SK-N-SH (cell line): Measurements from ENCODE around the gene FAM131C. TPM values are rescaled to one million over a fixed set of nuclear protein-coding genes. Genes with fewer than 3 reads are reported as not detected.

Source experiments
- CTCF ChIA-PET: fragments of 300-600, 350-600 bp; formaldehyde crosslinking; extraction: SDS; loops from one replicate; lab custom pipeline; 2021; lab: Yijun Ruan, JAX
- POLR2A ChIA-PET: fragments of 350-600 bp; sonication (Branson Sonifier 250); formaldehyde crosslinking; extraction: SDS; loops from one replicate; lab custom pipeline; 2020; ENCODE audit warnings: antibody characterized with exemption, inconsistent platforms; lab: Yijun Ruan, JAX
- DNase-seq: peaks from one replicate; pipeline ENCODE4 v3.0.0; 2012
- H2AFZ ChIP-seq: fragments of 200-600 bp; sonication (generic); 2 replicates; pipeline ENCODE4 v1.8.1; 2016; ENCODE audit warnings: antibody characterized with exemption, mild to moderate bottlenecking, low read depth
- H3F3A ChIP-seq: fragments of 200-600 bp; sonication (generic); replicated peaks from 2 replicates; pipeline ENCODE3; 2016; ENCODE audit warnings: antibody characterized with exemption, mild to moderate bottlenecking; ENCODE audit not compliant: insufficient read depth
- H3K27ac ChIP-seq, 2 experiments: fragments of 200-500 bp in 1 of 2; fragments of 200-600 bp in 1 of 2; sonication (Bioruptor generic) in 1 of 2; sonication (generic), shearing (Covaris generic) in 1 of 2; 2 replicates each; pipeline versions ENCODE4 v1.5.1 to v1.6.1; 2014 to 2016; ENCODE audit warnings: low read depth in 2 of 2, inconsistent platforms in 1 of 2, low read length in 1 of 2, mild to moderate bottlenecking in 1 of 2, mixed read lengths in 1 of 2
- H3K27me3 ChIP-seq: fragments of 200-600 bp; sonication (generic), shearing (Covaris generic); 2 replicates; pipeline ENCODE4 v1.6.1; 2016; ENCODE audit warnings: mixed run types; ENCODE audit not compliant: insufficient read depth
- H3K36me3 ChIP-seq, 2 experiments: fragments of 200-500 bp in 1 of 2; fragments of 200-600 bp in 1 of 2; sonication (Bioruptor generic) in 1 of 2; sonication (generic) in 1 of 2; replicated peaks in 1 of 2; 2 replicates each; pipeline versions ENCODE3 to v1.5.1; 2014 to 2016; ENCODE audit warnings: low read length in 1 of 2, mild to moderate bottlenecking in 1 of 2; ENCODE audit not compliant: insufficient read depth in 2 of 2, control insufficient read depth in 1 of 2
- H3K4me1 ChIP-seq, 2 experiments: fragments of 200-500 bp in 1 of 2; fragments of 200-600 bp in 1 of 2; sonication (Bioruptor generic) in 1 of 2; sonication (generic), shearing (Covaris generic) in 1 of 2; 2 replicates each; pipeline versions ENCODE4 v1.5.1 to v1.6.1; 2014 to 2016; ENCODE audit warnings: low read depth in 1 of 2, low read length in 1 of 2, mixed run types in 1 of 2; ENCODE audit not compliant: insufficient read depth in 2 of 2, control insufficient read depth in 1 of 2
- H3K4me2 ChIP-seq: fragments of 200-600 bp; sonication (generic), shearing (Covaris generic); 2 replicates; pipeline ENCODE4 v1.6.1; 2017; ENCODE audit warnings: mixed run types
- H3K4me3 ChIP-seq, 2 experiments: fragments of 200-500 bp in 1 of 2; fragments of 200-600 bp in 1 of 2; sonication (Bioruptor generic) in 1 of 2; sonication (generic), shearing (Covaris generic) in 1 of 2; 2 replicates each; pipeline versions ENCODE4 v1.5.1 to v1.8.1; 2014 to 2016; ENCODE audit warnings: low read depth in 2 of 2, inconsistent platforms in 1 of 2, low read length in 1 of 2, mild to moderate bottlenecking in 1 of 2, mixed read lengths in 1 of 2, moderate library complexity in 1 of 2
- H3K79me2 ChIP-seq: fragments of 200-600 bp; sonication (generic); 2 replicates; pipeline ENCODE4 v1.8.1; 2017; ENCODE audit warnings: mild to moderate bottlenecking; ENCODE audit not compliant: insufficient read depth
- H3K9ac ChIP-seq: fragments of 200-600 bp; sonication (generic); 2 replicates; pipeline ENCODE4 v1.6.1; 2017; ENCODE audit warnings: mixed run types
- H3K9me2 ChIP-seq: fragments of 200-600 bp; sonication (generic); 2 replicates; pipeline ENCODE4 v1.6.1; 2017; ENCODE audit warnings: mixed run types
- H3K9me3 ChIP-seq: fragments of 200-600 bp; sonication (generic); 2 replicates; pipeline ENCODE4 v1.6.1; 2017; ENCODE audit warnings: mixed run types, mild to moderate bottlenecking, moderate library complexity
- H4K20me1 ChIP-seq: fragments of 200-600 bp; sonication (generic); 2 replicates; pipeline ENCODE4 v1.6.1; 2017; ENCODE audit warnings: mild to moderate bottlenecking, mixed run types; ENCODE audit not compliant: insufficient read depth
- EP300 ChIP-seq, 2 experiments: IDR thresholded peaks; 2 replicates each; pipeline versions ENCODE4 v1.4.0 to v1.6.1; 2012; ENCODE audit warnings: borderline replicate concordance in 1 of 2, low read depth in 1 of 2, low read length in 1 of 2
- EZH2phosphoT487 ChIP-seq: fragments of 200-600 bp; sonication (generic); IDR thresholded peaks from 2 replicates; pipeline ENCODE4 v1.6.1; 2017; ENCODE audit warnings: low read depth, mixed run types, mild to moderate bottlenecking, antibody characterized with exemption, moderate library complexity, borderline replicate concordance
- FOSL2 ChIP-seq: IDR thresholded peaks from 2 replicates; pipeline ENCODE4 v1.4.0; 2012; ENCODE audit warnings: low read depth, mild to moderate bottlenecking, moderate library complexity, borderline replicate concordance
- FOXJ3 ChIP-seq: sonication (generic); formaldehyde crosslinking; IDR thresholded peaks from 2 replicates; pipeline ENCODE4 v1.5.1; 2020; ENCODE audit warnings: mild to moderate bottlenecking, missing genetic modification reagents
- GABPA ChIP-seq: IDR thresholded peaks from 2 replicates; pipeline ENCODE4 v1.4.0; 2012; ENCODE audit warnings: low read depth, mild to moderate bottlenecking
- GATA2 ChIP-seq: sonication (generic); formaldehyde crosslinking; IDR thresholded peaks from 2 replicates; pipeline ENCODE4 v1.5.0; 2020; ENCODE audit warnings: mild to moderate bottlenecking, missing genetic modification reagents
- MEF2A ChIP-seq: IDR thresholded peaks from 2 replicates; pipeline ENCODE4 v1.4.0; 2012; ENCODE audit warnings: low read depth, borderline replicate concordance
- NFIC ChIP-seq: IDR thresholded peaks from 2 replicates; pipeline ENCODE4 v1.4.0; 2012; ENCODE audit warnings: borderline replicate concordance
- NRF1 ChIP-seq: IDR thresholded peaks from 2 replicates; pipeline ENCODE4 v1.6.1; 2012; ENCODE audit warnings: low read depth, mild to moderate bottlenecking, low read length
- RAD21 ChIP-seq: IDR thresholded peaks from 2 replicates; pipeline ENCODE4 v1.6.1; 2012; ENCODE audit warnings: mild to moderate bottlenecking, low read length
- SIN3A ChIP-seq: IDR thresholded peaks from 2 replicates; pipeline ENCODE4 v1.6.1; 2012; ENCODE audit warnings: low read depth, mild to moderate bottlenecking, low read length, moderate library complexity, borderline replicate concordance
- USF1 ChIP-seq: IDR thresholded peaks from 2 replicates; pipeline ENCODE4 v1.4.0; 2012; ENCODE audit warnings: low read depth, borderline replicate concordance
- USF2 ChIP-seq: fragments of 150-350 bp; IDR thresholded peaks from 2 replicates; pipeline ENCODE4 v1.6.1; 2017; ENCODE audit warnings: antibody characterized with exemption, low read length, low read depth, borderline replicate concordance
- YY1 ChIP-seq: IDR thresholded peaks from 2 replicates; pipeline ENCODE4 v1.4.0; 2012; ENCODE audit warnings: low read depth, mild to moderate bottlenecking
- ZBTB33 ChIP-seq: IDR thresholded peaks from 2 replicates; pipeline ENCODE4 v1.4.0; 2012; ENCODE audit warnings: low read depth, borderline replicate concordance
- WGBS: methylation state at CpG from one replicate; pipeline ENCODE4 v1.1.6; 2017; ENCODE audit warnings: low lambda C conversion rate; 5-methylcytosine and 5-hydroxymethylcytosine counted together
- polyA plus RNA-seq, 3 experiments: library from polyadenylated mRNA; depleted of rRNA; stranded (reverse); fragments of >200 nt; gene quantifications; 2 replicates each; pipeline ENCODE4 v1.2.3, GENCODE V29; 2012
- TF ChIP-seq, protein P1 (sequence below): fragments of 200-600 bp; sonication (generic); IDR thresholded peaks from 2 replicates; pipeline ENCODE4 v1.6.1; 2017; ENCODE audit warnings: antibody characterized with exemption, mild to moderate bottlenecking, moderate library complexity
- TF ChIP-seq, protein P2 (sequence below): IDR thresholded peaks from 2 replicates; pipeline ENCODE4; 2012

Gene FAM131C
- polyA plus RNA-seq, 1 of the 3 experiments (the other 2 are of a cell fraction): 1.6 TPM

DNA sequence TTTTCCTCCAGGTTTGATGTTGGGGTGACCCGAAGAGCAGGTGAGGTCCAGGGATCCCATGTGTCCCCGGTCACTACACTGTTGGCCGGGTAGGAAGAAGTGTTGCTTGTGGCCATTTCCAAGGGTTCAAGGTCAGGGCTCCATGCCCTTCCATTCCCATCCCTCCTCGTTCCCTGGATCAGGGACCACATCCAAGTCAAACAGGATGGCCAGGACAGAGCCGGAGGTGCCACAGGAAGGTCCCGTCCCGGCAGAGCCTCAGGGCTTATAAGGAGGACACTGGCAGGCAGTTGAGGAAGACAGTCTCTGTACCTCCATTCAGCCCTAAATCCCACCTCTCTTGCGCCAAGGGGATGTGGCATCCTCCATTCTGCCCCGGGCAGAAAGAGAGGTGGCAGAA is 22.0 kb upstream of the FAM131C start:
- no peaks in the 10 kb centered on the region for H4K20me1 ChIP-seq
- H3K27me3 ChIP-seq: no peaks in the 10 kb centered on the region
- H3K27ac ChIP-seq: no peak overlapping the region
- H2AFZ ChIP-seq: no peak overlapping the region
- H3K9me3 ChIP-seq: no peaks in the 10 kb centered on the region
- ChIA-PET CTCF (interaction anchor here (1.4 to 2.3 kb wide), 2 partner anchors 13 to 149 kb away, joined by 3 to 9 read pairs; no protein-coding TSS in a partner anchor), POLR2A (no interaction called here)
- no peak overlapping the region for H3K4me3 ChIP-seq
- WGBS: 87% methylated on average over 9 of the region's 9 CpGs
- DNase-seq: peak; percentile 9
- TF ChIP-seq, protein P1, sequence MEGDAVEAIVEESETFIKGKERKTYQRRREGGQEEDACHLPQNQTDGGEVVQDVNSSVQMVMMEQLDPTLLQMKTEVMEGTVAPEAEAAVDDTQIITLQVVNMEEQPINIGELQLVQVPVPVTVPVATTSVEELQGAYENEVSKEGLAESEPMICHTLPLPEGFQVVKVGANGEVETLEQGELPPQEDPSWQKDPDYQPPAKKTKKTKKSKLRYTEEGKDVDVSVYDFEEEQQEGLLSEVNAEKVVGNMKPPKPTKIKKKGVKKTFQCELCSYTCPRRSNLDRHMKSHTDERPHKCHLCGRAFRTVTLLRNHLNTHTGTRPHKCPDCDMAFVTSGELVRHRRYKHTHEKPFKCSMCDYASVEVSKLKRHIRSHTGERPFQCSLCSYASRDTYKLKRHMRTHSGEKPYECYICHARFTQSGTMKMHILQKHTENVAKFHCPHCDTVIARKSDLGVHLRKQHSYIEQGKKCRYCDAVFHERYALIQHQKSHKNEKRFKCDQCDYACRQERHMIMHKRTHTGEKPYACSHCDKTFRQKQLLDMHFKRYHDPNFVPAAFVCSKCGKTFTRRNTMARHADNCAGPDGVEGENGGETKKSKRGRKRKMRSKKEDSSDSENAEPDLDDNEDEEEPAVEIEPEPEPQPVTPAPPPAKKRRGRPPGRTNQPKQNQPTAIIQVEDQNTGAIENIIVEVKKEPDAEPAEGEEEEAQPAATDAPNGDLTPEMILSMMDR: no peak
- TF ChIP-seq EZH2phosphoT487 (no peak), USF1 (no peak), GABPA (no peak), USF2 (no peak), EP300 (IDR thresholded peaks at IDR 0.05; ENCODE audit: borderline replicate concordance in 1 of 2, low read depth in 1 of 2, low read length in 1 of 2) (no peak), MEF2A (no peak), GATA2 (CRISPR knock-in tag) (no peak), NFIC (no peak), FOSL2 (no peak), ZBTB33 (no peak), RAD21 (no peak), YY1 (no peak), FOXJ3 (CRISPR knock-in tag) (no peak), SIN3A (no peak), NRF1 (no peak)
- TF ChIP-seq, protein P2, sequence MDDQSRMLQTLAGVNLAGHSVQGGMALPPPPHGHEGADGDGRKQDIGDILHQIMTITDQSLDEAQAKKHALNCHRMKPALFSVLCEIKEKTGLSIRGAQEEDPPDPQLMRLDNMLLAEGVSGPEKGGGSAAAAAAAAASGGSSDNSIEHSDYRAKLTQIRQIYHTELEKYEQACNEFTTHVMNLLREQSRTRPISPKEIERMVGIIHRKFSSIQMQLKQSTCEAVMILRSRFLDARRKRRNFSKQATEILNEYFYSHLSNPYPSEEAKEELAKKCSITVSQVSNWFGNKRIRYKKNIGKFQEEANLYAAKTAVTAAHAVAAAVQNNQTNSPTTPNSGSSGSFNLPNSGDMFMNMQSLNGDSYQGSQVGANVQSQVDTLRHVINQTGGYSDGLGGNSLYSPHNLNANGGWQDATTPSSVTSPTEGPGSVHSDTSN: no peak
- H3F3A ChIP-seq: no peaks in the 10 kb centered on the region
- H3K9me2 ChIP-seq: no peaks in the 10 kb centered on the region
- no peaks in the 10 kb centered on the region for H3K79me2 ChIP-seq
- H3K4me1 ChIP-seq: no peaks in the 10 kb centered on the region
- no peak overlapping the region for H3K9ac ChIP-seq
- H3K4me2 ChIP-seq: no peak overlapping the region
- no peaks in the 10 kb centered on the region for H3K36me3 ChIP-seq
